Raji (cell line): ENCODE data around the gene PGAP1.

ENCODE experiments used
- POLR2A ChIP-seq: IDR thresholded peaks from 2 replicates; pipeline ENCODE4 v1.6.1; 2011; ENCODE audit warnings: low read depth, low read length, control low read depth; ENCODE audit not compliant: insufficient read depth

PGAP1 gene, protein sequence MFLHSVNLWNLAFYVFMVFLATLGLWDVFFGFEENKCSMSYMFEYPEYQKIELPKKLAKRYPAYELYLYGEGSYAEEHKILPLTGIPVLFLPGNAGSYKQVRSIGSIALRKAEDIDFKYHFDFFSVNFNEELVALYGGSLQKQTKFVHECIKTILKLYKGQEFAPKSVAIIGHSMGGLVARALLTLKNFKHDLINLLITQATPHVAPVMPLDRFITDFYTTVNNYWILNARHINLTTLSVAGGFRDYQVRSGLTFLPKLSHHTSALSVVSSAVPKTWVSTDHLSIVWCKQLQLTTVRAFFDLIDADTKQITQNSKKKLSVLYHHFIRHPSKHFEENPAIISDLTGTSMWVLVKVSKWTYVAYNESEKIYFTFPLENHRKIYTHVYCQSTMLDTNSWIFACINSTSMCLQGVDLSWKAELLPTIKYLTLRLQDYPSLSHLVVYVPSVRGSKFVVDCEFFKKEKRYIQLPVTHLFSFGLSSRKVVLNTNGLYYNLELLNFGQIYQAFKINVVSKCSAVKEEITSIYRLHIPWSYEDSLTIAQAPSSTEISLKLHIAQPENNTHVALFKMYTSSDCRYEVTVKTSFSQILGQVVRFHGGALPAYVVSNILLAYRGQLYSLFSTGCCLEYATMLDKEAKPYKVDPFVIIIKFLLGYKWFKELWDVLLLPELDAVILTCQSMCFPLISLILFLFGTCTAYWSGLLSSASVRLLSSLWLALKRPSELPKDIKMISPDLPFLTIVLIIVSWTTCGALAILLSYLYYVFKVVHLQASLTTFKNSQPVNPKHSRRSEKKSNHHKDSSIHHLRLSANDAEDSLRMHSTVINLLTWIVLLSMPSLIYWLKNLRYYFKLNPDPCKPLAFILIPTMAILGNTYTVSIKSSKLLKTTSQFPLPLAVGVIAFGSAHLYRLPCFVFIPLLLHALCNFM

DNA sequence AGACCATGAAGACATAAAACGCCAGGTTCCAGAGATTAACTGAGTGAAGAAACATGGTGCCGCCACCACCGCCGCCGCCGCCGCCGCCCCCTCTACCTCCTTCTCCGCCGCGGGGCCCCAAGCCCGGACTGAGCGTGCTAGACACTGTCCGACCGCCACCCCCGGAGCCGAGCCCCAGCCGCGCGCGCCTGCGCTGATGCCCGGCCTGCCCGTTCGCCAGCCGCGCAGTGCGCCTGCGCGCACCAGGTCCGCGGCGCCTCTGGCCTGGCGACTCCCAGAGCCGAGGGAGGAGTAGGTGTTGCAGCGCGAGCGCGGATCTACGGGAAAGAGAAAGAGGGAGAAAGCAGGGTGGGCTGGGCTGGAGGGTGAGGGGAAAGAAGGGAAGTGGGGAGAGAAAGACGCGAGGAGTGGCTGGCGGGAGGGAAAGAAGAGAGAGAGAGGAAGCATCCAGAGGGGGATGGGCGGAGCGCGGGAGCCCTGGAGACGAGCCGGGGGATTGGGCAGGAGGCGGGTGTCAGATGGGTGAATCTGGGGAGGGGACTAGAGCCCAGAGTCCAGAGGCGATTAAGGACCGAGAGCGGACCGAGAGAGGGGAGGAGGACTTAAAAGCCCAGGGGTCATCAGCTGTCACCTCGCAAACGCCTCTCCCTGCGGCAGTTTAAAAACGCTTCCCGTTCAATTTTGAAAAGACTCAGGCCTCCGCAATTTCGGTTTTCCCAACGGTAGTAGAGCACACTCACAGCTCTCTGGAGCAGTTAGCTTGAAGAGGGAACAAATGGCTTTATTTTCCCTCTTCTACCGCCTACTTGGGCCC, at the start of gene PGAP1:
PGAP1 (minus strand) TSS at position 146 of the 814 bp plus-strand sequence; CDS start at position 55, 91 bp downstream.
- peak; percentile 67 for TF ChIP-seq POLR2A

DNA sequence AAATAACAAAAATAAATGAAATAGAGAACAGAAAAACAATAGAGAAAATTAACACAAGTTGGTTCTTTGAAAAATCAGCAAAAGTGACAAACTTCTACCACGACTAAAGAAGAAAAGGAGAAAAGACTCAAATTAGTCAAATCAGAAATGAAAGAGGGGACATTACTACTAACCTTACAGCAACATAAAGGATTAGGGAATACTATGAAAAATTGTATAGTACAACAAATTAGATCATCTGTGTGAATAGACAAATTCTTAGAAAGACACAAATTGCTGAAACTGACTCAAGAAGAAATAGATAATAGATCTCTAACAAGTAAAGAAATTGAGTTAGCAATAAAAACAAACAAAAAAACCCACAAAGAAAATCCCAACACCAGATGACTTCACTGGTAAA, 48.5 kb upstream of the PGAP1 start:
- TF ChIP-seq POLR2A = no peak

DNA sequence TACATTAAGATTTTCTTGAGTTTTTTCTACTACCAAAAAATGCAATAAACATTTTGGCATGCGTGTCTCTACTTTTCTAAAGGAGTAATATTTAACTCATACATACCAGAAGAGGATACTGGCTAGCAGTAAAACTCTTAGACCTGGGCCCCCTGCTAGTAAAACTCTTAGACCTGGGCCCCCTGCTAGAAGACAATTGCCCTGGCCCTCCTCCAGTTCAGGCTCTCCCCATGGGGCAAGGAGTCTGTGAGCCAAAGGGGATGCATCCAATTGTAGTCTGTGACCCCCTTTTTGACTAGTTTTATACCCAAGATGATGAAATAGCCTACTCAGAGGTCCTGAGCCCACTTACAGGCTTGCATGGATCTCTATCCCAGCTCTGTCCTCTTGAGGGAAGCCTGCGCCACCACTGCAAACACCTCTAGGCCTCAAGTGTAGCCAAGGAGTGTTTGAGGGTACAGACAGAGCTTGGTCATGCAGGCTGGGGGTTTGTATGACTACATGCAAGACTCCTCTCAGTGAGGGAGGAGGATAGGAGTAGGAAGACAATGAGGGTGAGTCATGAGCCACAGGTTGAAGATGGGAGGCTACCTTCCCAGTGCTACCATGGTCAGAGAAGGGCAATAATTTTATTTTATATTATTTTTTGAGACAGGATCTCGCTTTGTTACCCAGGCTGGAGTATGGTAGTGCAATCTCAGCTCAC, 45.2 kb upstream of the PGAP1 start:
- no peak for TF ChIP-seq POLR2A

DNA sequence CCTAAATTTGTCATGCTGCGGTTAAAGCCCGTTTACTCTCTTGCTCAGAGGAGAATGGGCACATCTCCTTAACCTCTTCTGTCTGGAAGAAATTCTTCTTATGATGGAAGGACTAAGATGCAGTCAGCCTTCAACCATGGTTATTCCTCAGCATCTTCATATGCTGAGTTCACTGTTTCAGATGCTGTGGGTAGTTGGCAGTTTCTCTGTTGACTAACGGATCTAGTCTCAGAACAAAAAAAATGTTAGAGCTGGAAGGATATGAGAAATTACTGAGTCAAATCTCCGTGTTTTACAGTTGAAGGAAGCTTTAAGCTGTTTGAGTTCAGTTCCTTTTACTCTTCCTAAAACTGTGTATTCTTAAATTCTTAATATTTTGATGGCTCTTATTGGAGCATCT, 43.6 kb upstream of the PGAP1 start:
- TF ChIP-seq POLR2A = no peak

DNA sequence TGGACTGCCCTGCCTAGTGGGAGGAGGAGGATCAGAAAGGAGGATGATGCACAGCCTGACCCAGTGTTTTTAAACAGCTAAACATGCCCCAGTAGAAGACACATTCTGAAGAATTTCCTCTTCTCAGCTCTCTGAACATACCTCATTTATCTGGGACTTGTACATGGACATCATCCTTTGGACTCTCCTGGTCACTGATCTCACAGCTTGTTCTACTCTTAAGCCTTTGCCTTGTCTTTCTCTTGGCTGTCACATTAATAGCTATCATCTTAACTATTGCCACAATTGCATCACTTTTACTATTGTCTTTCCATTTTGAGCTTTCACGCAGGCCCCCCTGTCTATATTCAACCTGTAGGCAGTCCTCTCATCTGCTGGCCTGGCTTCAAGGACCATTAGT, 42.0 kb upstream of the PGAP1 start:
- TF ChIP-seq POLR2A = no peak

DNA sequence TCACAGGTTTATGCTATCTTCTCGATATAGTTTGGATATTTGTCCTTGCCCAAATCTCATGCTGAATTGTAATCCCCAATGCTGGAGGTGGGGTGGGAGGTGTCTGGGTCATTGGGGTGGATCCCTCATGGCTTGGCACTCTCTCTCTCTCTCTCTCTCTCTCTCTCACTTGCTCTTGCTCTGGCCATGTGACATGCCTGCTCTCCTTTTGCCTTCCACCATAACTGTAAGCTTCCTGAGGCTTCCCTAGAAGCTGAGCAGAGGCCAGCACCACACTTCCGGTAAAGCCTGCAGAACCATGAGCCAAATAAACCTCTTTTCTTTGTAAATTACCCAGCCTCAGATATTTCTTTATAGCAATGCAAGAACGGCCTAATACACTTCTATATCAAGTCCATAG, 41.3 kb upstream of the PGAP1 start:
- no peak for TF ChIP-seq POLR2A

DNA sequence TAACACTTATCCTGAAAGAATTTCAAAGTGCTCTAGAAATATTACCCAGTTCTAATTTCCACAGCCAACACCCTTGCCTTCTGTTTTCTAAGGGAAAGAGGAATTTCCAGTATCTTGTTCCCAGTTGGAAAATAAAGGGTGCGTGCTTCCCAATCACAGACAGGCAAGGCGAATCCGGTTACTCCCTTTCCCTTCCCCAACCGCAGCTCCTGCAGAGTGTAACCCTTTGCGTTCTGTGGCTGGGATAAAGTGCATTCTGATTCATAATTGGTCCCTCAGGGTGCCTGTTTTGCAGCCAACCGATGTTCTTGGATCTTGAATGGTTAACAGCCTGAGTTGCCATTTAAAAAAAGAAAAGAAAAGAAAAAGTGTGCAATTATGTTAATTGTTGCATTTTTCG, 40.6 kb upstream of the PGAP1 start:
- no peak for TF ChIP-seq POLR2A

DNA sequence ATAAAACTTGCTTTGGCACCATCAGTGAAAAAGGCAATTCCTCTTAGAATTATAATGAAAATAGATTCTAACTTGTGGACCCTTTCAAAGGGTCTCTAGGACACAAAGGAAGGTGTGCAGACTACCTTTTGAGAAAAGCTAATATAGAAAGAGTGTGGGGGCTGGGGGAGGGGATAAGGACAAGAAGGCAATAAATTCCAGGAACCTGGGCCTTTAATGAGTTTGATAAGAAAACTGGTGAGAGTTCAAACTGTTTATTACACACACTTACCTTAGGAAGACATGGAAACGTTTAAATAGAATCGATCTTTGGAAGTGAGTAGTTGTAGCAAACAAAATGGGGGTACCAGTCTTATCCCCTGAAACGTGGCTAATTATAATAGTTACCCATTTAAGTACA, 39.6 kb upstream of the PGAP1 start:
- TF ChIP-seq POLR2A = no peak

DNA sequence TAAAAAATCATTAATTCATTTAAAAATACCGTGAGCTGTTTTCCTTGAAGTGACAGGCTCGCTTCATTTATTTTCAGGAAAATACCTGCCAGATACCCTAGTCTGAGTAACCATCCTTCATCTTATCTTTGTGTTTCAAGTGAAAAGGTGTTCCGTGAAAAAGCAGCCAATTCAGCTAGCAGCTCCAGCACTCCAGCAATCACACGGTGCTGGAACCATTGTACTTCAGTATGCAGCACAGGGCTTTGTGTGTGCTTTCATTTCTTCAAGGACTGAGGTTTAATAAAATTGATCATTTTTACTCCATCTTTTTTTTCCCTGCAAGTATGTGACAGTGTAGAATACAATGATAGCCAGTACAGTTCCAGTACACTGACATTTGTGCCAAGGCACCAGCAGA, 39.1 kb upstream of the PGAP1 start:
- TF ChIP-seq POLR2A = no peak

DNA sequence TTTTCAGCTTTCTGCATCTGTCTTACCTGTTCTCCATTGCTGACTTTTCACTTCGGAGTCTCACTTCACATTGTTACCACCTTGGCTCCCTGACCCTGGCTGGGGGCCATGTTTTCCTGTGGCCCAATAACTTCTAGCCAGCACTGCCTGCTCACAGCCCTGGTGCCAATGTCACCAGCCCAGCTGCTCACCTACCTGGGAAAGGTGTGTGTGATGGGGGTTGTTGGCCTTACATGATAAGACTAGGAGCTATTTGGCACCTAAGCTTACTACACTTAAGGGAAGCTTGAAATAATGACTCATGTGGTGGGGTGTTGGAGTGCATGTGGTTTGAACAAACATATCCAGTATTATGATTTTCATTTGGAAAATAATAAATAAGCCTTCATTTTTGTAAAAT, 37.5 kb upstream of the PGAP1 start:
- TF ChIP-seq POLR2A = no peak

DNA sequence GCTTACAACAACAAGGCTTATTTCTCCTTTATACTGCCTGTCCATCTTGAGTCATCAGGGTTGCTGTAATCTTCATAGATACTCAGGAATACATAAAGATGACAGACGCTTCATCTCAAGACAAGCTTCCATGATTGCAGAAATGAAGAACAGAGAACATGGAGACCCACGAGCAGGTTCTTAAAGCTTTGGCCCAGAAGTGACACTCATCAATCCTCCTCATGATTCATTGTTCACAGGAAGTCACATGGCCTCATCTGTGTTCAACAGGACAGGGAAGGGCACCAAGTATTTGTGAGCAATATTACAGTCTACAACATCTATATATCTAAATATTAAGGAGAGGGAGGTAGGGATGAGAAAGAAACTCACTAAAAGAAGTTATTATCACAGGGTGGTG, 36.5 kb upstream of the PGAP1 start:
- no peak for TF ChIP-seq POLR2A

DNA sequence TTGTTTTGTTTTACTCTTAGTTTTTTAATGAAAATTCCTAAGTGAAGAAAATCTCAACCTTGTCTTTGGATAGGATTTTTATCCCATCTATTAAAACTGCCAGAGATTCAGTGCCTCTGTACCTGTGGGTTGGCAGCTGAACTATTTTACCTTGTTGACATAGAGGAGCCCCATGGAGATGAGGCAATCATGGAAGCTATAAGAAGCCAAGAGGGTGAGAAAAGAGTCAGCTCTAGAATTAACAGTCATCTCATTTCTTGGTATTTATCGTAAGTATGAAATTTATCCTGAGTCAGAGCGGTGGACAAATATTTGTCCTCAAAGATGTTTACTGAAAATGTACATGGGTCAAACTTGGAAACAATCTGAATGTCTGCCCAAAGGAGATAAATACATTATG, 35.8 kb upstream of the PGAP1 start:
- no peak for TF ChIP-seq POLR2A

DNA sequence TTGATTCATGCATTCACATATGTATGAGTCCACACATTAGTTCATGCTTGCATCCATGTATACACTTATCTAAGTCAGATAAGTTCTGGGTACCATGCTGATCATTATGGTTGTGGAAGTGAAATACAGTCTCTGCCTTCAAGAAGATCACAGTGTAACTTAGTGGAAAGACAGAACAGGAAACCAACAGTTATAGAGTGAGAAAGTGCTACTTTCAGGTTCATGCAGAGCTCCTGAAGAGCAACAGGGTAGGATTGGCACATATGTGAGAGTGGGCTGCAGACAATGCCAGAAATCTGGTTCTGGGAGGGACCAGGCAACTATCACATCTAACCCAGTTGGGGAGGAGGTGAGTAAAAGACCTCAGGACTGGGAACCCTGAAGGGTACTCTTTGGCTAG, 35.4 kb upstream of the PGAP1 start:
- no peak for TF ChIP-seq POLR2A

DNA sequence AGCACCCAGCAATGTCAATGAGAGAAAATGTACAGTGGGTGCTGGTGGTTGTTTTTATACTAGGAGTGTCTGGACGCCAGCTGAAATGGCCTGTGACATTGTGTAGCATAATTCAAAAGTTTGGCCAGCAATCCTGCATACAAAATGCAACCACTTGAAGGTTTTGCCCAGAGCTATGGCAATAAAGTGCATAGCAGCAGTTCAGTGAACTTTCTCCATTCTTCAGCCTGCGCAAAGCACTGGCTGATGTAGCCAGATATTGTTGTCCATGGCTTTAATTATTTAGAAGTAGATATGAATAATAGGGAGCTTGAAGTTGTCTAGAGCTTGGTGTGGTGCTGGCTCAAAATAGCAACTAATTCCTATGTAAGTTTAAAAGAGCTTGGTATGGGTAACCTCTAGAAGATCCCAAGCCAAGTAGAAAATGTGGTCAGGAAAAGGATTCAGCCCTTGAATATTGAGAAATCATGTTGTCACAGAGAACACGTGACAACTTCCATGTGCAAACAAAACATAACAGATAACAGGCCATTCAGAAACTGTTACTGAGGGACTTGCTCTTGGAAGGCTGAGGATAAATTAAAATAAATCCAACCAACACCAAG, 33.3 kb upstream of the PGAP1 start:
- TF ChIP-seq POLR2A = no peak
